MCF 10A (cell line): ENCODE measurements around the gene NSUN2. TPM values are rescaled to one million over a fixed set of nuclear protein-coding genes. Genes with fewer than 3 reads are reported as not detected.
"Not testable (repeated sequence)": the region's sequence is repeated elsewhere in the genome, so short reads cannot be mapped to it uniquely, and the experiment has no call there.

Experiments used
- BruUV-seq: library from RNA; stranded (reverse); fragments of 400-500 nt; replicated peaks from 2 replicates; lab custom pipeline; 2021; lab: Mats Ljungman, UMichigan
- CTCF ChIA-PET: fragments of 300-600 bp; sonication (Branson Sonifier 250); formaldehyde crosslinking; extraction: SDS; loops from one replicate; lab custom pipeline; 2021; ENCODE audit warnings: antibody characterized with exemption, inconsistent platforms; lab: Yijun Ruan, JAX
- POLR2A ChIA-PET: fragments of 300-600, 350-650 bp; sonication (Branson Sonifier 250); formaldehyde crosslinking; extraction: SDS; loops from one replicate; lab custom pipeline; 2020; ENCODE audit warnings: antibody characterized with exemption, inconsistent platforms; lab: Yijun Ruan, JAX
- DNase-seq: peaks from one replicate; pipeline ENCODE4 v3.0.0-alpha.2; 2018; ENCODE audit not compliant: unreplicated experiment
- H3K27ac Mint-ChIP-seq: one replicate; pipeline ENCODE4 v1.8.0; 2022; ENCODE audit warnings: mild to moderate bottlenecking, low read depth, mixed read lengths; ENCODE audit not compliant: unreplicated experiment
- H3K27me3 Mint-ChIP-seq: one replicate; pipeline ENCODE4 v1.8.0; 2022; ENCODE audit warnings: mixed read lengths; ENCODE audit not compliant: insufficient read depth, unreplicated experiment
- H3K36me3 Mint-ChIP-seq: one replicate; pipeline ENCODE4 v1.8.0; 2022; ENCODE audit warnings: mild to moderate bottlenecking, moderate library complexity, mixed read lengths; ENCODE audit not compliant: insufficient read depth, unreplicated experiment
- H3K4me1 Mint-ChIP-seq: one replicate; pipeline ENCODE4 v1.8.0; 2022; ENCODE audit warnings: mixed read lengths; ENCODE audit not compliant: insufficient read depth, unreplicated experiment
- H3K4me3 Mint-ChIP-seq: one replicate; pipeline ENCODE4 v1.8.0; 2022; ENCODE audit warnings: mild to moderate bottlenecking, moderate library complexity, mixed read lengths; ENCODE audit not compliant: unreplicated experiment
- H3K9me3 Mint-ChIP-seq: one replicate; pipeline ENCODE4 v1.8.0; 2022; ENCODE audit warnings: mixed read lengths; ENCODE audit not compliant: unreplicated experiment
- intact Hi-C: fragments of 100-400 bp; cut with micrococcal nuclease; formaldehyde crosslinking; loops from 2 replicates; pipeline ENCODE4 v1.14.1; 2022
- total RNA-seq: library from RNA; stranded (reverse); gene quantifications from 2 replicates; pipeline ENCODE4 v1.2.3, GENCODE V29; 2022
- TF ChIP-seq, protein P1 (sequence below): fragments of 200-600 bp; IDR thresholded peaks from one replicate; pipeline ENCODE4 v1.8.0; 2022; ENCODE audit warnings: antibody characterized with exemption, mild to moderate bottlenecking; ENCODE audit not compliant: unreplicated experiment

Gene NSUN2
- total RNA-seq, 1 experiment from 2014 or later, result 95.7 TPM

DNA sequence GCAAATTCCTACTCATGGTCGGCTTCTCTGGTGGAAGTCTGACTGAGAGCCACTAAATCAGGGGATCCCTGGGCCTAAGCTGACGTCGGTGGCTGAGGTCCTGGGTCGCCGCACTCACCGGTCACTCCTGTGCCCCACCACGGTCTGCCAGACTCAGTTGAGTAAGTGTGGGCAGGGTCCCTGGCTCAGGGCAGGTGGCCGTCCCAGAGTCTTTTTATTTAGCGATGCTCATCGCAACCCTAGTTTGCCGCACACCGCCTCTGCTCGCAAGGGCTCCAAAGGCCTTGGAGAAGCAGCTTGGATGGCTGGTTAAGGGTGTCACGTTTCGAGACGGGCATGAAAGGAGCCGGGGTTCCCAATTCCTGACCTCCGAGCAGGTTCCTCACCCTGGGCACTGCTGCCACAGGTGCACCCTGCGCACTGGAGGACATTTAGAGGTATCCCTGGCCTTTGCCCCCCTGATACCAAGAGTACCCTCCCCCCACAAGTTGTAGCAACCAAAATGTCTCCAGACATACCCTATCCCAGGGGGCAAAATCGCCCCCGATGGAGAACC, 59.9 kb downstream of the NSUN2 start:
- ChIA-PET POLR2A (no interaction called here), CTCF (interaction anchor here (0.6 to 0.8 kb wide), 4 partner anchors 10 to 1059 kb away, joined by 3 to 6 read pairs (median 3); no protein-coding TSS in a partner anchor)
- Mint-ChIP-seq H3K36me3 (no peaks in the 10 kb centered on the region), H3K27ac (no peak overlapping the region), H3K27me3 (peaks cover 14% of the 10 kb centered on the region), H3K4me3 (no peak overlapping the region), H3K9me3 (no peaks in the 10 kb centered on the region), H3K4me1 (no peaks in the 10 kb centered on the region)
- TF ChIP-seq, protein P1, sequence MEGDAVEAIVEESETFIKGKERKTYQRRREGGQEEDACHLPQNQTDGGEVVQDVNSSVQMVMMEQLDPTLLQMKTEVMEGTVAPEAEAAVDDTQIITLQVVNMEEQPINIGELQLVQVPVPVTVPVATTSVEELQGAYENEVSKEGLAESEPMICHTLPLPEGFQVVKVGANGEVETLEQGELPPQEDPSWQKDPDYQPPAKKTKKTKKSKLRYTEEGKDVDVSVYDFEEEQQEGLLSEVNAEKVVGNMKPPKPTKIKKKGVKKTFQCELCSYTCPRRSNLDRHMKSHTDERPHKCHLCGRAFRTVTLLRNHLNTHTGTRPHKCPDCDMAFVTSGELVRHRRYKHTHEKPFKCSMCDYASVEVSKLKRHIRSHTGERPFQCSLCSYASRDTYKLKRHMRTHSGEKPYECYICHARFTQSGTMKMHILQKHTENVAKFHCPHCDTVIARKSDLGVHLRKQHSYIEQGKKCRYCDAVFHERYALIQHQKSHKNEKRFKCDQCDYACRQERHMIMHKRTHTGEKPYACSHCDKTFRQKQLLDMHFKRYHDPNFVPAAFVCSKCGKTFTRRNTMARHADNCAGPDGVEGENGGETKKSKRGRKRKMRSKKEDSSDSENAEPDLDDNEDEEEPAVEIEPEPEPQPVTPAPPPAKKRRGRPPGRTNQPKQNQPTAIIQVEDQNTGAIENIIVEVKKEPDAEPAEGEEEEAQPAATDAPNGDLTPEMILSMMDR, result no peak
- intact Hi-C loops, result loop anchor here (10.0 kb wide), 2 partner anchors 588 to 1708 kb away; no protein-coding TSS in a partner anchor
- DNase-seq, result no peak
- BruUV-seq, result no TSS peak

DNA sequence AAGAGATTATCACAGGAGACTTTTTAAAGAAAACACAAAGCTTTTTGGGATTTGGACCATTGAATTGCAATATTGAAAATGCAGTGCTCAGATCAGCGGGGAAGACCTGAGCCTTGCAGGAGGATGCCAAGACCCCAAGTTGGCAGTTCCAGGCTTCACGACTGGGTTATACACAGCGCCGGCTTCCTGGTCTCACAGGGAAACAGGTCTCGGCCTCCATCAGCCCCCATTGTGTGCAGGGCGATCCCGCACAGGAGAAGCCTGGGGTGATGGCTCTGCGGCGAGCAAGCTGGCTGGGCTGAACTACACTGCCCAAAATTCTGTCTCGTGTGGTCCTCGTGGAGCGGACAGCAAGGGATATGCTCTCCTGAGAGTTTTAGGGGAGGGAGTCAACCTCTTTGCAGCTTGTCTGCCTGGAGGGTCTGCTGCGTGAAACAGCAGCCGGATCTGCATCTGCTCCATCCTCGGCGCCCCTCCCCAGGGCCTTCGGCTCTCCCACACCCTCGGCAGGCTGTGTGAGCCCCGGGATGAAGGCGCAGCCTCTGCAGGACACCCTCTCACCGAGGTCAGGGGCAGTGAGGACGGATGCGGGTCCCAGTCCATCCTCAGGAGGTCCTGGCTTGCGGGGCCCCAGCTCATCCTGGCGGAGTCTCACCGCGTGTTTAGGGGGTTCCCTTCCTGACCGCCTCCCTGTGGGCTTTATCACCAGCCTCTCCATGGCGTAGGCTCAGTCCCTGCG, 60.6 kb downstream of the NSUN2 start:
- ChIA-PET CTCF (interaction anchor here (0.8 kb wide), 1 partner anchor 279 kb away, joined by 6 read pairs; no protein-coding TSS in a partner anchor), POLR2A (no interaction called here)
- BruUV-seq, result no TSS peak
- no peaks in the 10 kb centered on the region for H3K36me3 Mint-ChIP-seq
- H3K27ac Mint-ChIP-seq, result no peak overlapping the region
- H3K9me3 Mint-ChIP-seq, result no peaks in the 10 kb centered on the region
- no peaks in the 10 kb centered on the region for H3K4me1 Mint-ChIP-seq
- intact Hi-C loops, result loop anchor here (10.0 kb wide), 2 partner anchors 587 to 1707 kb away; no protein-coding TSS in a partner anchor
- no peak for DNase-seq
- no peak overlapping the region for H3K4me3 Mint-ChIP-seq
- TF ChIP-seq, protein P1, result no peak
- peaks cover 11% of the 10 kb centered on the region for H3K27me3 Mint-ChIP-seq

GRCh38 chr5:6571607-6572006, 61.2 kb downstream of the NSUN2 start:
- H3K9me3 Mint-ChIP-seq, BruUV-seq, H3K4me3 Mint-ChIP-seq, H3K27ac Mint-ChIP-seq, DNase-seq, POLR2A ChIA-PET, H3K36me3 Mint-ChIP-seq, CTCF ChIA-PET, H3K4me1 Mint-ChIP-seq: not testable (repeated sequence)
- H3K27me3 Mint-ChIP-seq, result peaks cover 11% of the 10 kb centered on the region
- intact Hi-C loops, result loop anchor here (10.0 kb wide), 2 partner anchors 587 to 1707 kb away; no protein-coding TSS in a partner anchor

DNA sequence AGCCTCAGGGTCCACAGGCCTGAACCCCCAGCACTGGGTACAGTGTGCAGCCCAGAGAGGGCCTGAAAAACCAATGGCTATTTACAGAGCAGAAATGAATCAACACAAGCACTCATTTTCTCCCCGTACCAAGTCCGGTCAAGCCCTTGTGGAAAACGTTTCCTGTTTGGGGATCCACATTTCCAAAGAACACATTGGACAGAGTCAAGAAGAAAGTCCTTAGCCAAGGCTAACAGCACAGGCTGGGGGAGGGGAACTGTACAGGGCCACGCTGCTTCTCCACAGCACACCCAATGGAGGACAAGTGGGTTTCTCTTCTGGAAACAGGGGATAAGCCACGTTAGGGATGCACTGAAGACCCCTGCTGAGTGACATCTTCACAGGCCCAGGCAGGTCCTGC, 62.3 kb downstream of the NSUN2 start:
- Mint-ChIP-seq H3K36me3 (no peaks in the 10 kb centered on the region), H3K9me3 (no peaks in the 10 kb centered on the region), H3K4me3 (no peak overlapping the region), H3K27ac (no peak overlapping the region), H3K4me1 (no peaks in the 10 kb centered on the region), H3K27me3 (peaks cover 11% of the 10 kb centered on the region)
- intact Hi-C loops, result loop anchor here (10.0 kb wide), 2 partner anchors 586 to 1706 kb away; no protein-coding TSS in a partner anchor
- BruUV-seq, result no TSS peak
- CTCF ChIA-PET, result no interaction called here
- POLR2A ChIA-PET, result interaction anchor here (0.6 kb wide), 1 partner anchor 251 kb away, joined by 3 read pairs; no protein-coding TSS in a partner anchor
- DNase-seq, result no peak
- TF ChIP-seq, protein P1, result no peak
